GM23338 (cell line): ENCODE results near the gene CACNG7. TPM values are rescaled to one million over a fixed set of nuclear protein-coding genes. Genes with fewer than 3 reads are reported as not detected.

Source experiments
- ATAC-seq: fragments of 200-7000 bp; cut with Tn5 transposase; 3 replicates; pipeline ENCODE4 v1.9.1; 2020
- DNase-seq: peaks from one replicate; pipeline ENCODE4 v3.0.0-alpha.2; 2015; ENCODE audit warnings: low spot score
- H2AFZ ChIP-seq: fragments of 200-600 bp; sonication (generic); 2 replicates; pipeline ENCODE4 v1.8.0; 2016; ENCODE audit warnings: antibody characterized with exemption, mild to moderate bottlenecking, moderate library complexity
- H3F3A ChIP-seq: fragments of 200-600 bp; sonication (generic); replicated peaks from 2 replicates; pipeline ENCODE4 v1.8.0; 2017; ENCODE audit warnings: antibody characterized with exemption, mixed run types, low read depth
- H3K27ac ChIP-seq: fragments of 200-600 bp; sonication (generic); 2 replicates; pipeline ENCODE4 v1.6.1; 2016; ENCODE audit warnings: low read depth
- H3K27me3 ChIP-seq: fragments of 200-600 bp; sonication (generic); 2 replicates; pipeline ENCODE4 v1.8.0; 2016; ENCODE audit warnings: mild to moderate bottlenecking, mixed run types, moderate library complexity; ENCODE audit not compliant: insufficient read depth
- H3K36me3 ChIP-seq: fragments of 200-600 bp; sonication (generic); 2 replicates; pipeline ENCODE4 v1.8.0; 2016; ENCODE audit warnings: mild to moderate bottlenecking; ENCODE audit not compliant: insufficient read depth
- H3K4me1 ChIP-seq: fragments of 200-600 bp; sonication (generic); 2 replicates; pipeline ENCODE4 v1.8.0; 2016; ENCODE audit warnings: mild to moderate bottlenecking, moderate library complexity; ENCODE audit not compliant: insufficient read depth
- H3K4me2 ChIP-seq: fragments of 200-600 bp; sonication (generic); 2 replicates; pipeline ENCODE4 v1.7.1; 2017; ENCODE audit warnings: mixed run types
- H3K4me3 ChIP-seq: fragments of 200-600 bp; sonication (generic); 2 replicates; pipeline ENCODE4 v1.6.1; 2016; ENCODE audit warnings: mixed run types
- H3K79me2 ChIP-seq: fragments of 200-600 bp; sonication (generic); replicated peaks from 2 replicates; pipeline ENCODE4 v1.8.0; 2017; ENCODE audit warnings: mild to moderate bottlenecking; ENCODE audit not compliant: insufficient read depth
- H3K9me2 ChIP-seq: fragments of 200-600 bp; sonication (generic); 2 replicates; pipeline ENCODE4 v1.8.0; 2017; ENCODE audit not compliant: insufficient read depth
- H4K20me1 ChIP-seq: fragments of 200-600 bp; sonication (generic); replicated peaks from 2 replicates; pipeline ENCODE4 v1.8.0; 2017; ENCODE audit warnings: mild to moderate bottlenecking; ENCODE audit not compliant: insufficient read depth
- H3K27ac Mint-ChIP-seq: 2 replicates; pipeline ENCODE4 v1.8.0; 2020; ENCODE audit warnings: inconsistent platforms, mild to moderate bottlenecking, moderate library complexity, mixed read lengths
- H3K27me3 Mint-ChIP-seq: 3 replicates; pipeline ENCODE4 v1.8.0; 2022; ENCODE audit warnings: low read depth, mild to moderate bottlenecking, moderate library complexity, mixed read lengths, inconsistent platforms; ENCODE audit not compliant: insufficient read depth, poor library complexity
- H3K36me3 Mint-ChIP-seq: 3 replicates; pipeline ENCODE4 v1.8.0; 2021; ENCODE audit warnings: low read depth, mild to moderate bottlenecking, inconsistent platforms, moderate library complexity, mixed read lengths
- H3K4me1 Mint-ChIP-seq: 3 replicates; pipeline ENCODE4 v1.8.0; 2020; ENCODE audit warnings: mild to moderate bottlenecking, inconsistent platforms, mixed read lengths
- H3K4me3 Mint-ChIP-seq: 3 replicates; pipeline ENCODE4 v1.8.0; 2021; ENCODE audit warnings: moderate library complexity, mild to moderate bottlenecking, inconsistent platforms, mixed read lengths
- H3K9me3 Mint-ChIP-seq: 3 replicates; pipeline ENCODE4 v1.8.0; 2020; ENCODE audit warnings: moderate library complexity, mild to moderate bottlenecking, inconsistent platforms, mixed read lengths
- CREB1 ChIP-seq: fragments of 250-450 bp; sonication (Bioruptor Pico); IDR thresholded peaks from 2 replicates; pipeline ENCODE4 v1.5.0; 2020; ENCODE audit warnings: low read depth, mild to moderate bottlenecking, moderate library complexity
- CTCF ChIP-seq, 2 experiments: fragments of 200-600 bp in 1 of 2; sonication (generic) in 1 of 2; conservative IDR thresholded peaks; 2 replicates each; pipeline versions ENCODE4 v1.5.1 to v1.6.1; 2016 to 2017; ENCODE audit warnings: antibody characterized with exemption in 2 of 2, low read depth in 2 of 2, mild to moderate bottlenecking in 2 of 2, moderate library complexity in 1 of 2
- ETS1 ChIP-seq: IDR thresholded peaks from 2 replicates; pipeline ENCODE4 v1.6.1; 2016; ENCODE audit warnings: antibody characterized with exemption
- EZH2 ChIP-seq: fragments of 200-600 bp; sonication (generic); IDR thresholded peaks from one replicate; pipeline ENCODE4 v1.8.0; 2017; ENCODE audit warnings: antibody characterized with exemption, mild to moderate bottlenecking, low read depth; ENCODE audit not compliant: unreplicated experiment
- EZH2phosphoT487 ChIP-seq: fragments of 200-600 bp; sonication (generic); IDR thresholded peaks from one replicate; pipeline ENCODE4 v1.8.1; 2018; ENCODE audit warnings: antibody characterized with exemption; ENCODE audit not compliant: unreplicated experiment
- JUNB ChIP-seq: IDR thresholded peaks from one replicate; pipeline ENCODE4 v1.6.1; 2016; ENCODE audit warnings: antibody characterized with exemption; ENCODE audit not compliant: unreplicated experiment
- NANOG ChIP-seq: IDR thresholded peaks from 2 replicates; pipeline ENCODE4 v1.6.1; 2016; ENCODE audit warnings: antibody characterized with exemption, borderline replicate concordance
- POLR2AphosphoS5 ChIP-seq: IDR thresholded peaks from 2 replicates; pipeline ENCODE4 v1.6.1; 2016; ENCODE audit warnings: antibody characterized with exemption, low read depth
- REST ChIP-seq: IDR thresholded peaks from one replicate; pipeline ENCODE4 v1.6.1; 2018; ENCODE audit warnings: antibody characterized with exemption; ENCODE audit not compliant: unreplicated experiment
- STAT1 ChIP-seq: IDR thresholded peaks from one replicate; pipeline ENCODE4 v1.6.1; 2016; ENCODE audit warnings: antibody characterized with exemption; ENCODE audit not compliant: unreplicated experiment
- ZNF114 ChIP-seq: fragments of 250-450 bp; sonication (Bioruptor Pico); IDR thresholded peaks from 2 replicates; pipeline ENCODE4 v1.5.0; 2020; ENCODE audit warnings: mild to moderate bottlenecking, moderate library complexity
- ZNF331 ChIP-seq: fragments of 250-450 bp; sonication (Bioruptor Pico); IDR thresholded peaks from 2 replicates; pipeline ENCODE4 v1.5.0; 2020; ENCODE audit warnings: low read depth, mild to moderate bottlenecking, moderate library complexity
- ZNF462 ChIP-seq: fragments of 250-450 bp; sonication (Bioruptor Pico); IDR thresholded peaks from 2 replicates; pipeline ENCODE4 v1.5.0; 2020; ENCODE audit warnings: mild to moderate bottlenecking, moderate library complexity
- polyA plus RNA-seq: library from polyadenylated mRNA; unstranded; fragments of >200 nt; fragmentation: Nextera tagmentation; extraction: Ambion mirVana; gene quantifications from 2 replicates; pipeline ENCODE4 v1.2.1, GENCODE V29; 2016
- total RNA-seq: library from RNA; depleted of rRNA; stranded (reverse); fragments of >200 nt; shearing (Covaris generic); gene quantifications from 2 replicates; pipeline ENCODE4 v1.2.3, GENCODE V29; 2014

Gene CACNG7
- total and polyA plus RNA-seq, 2 experiments from 2014 or later, result 9.8 to 15.6 TPM

GRCh38 chr19:53910170-53910518 lies 1.1 kb downstream of the CACNG7 start:
- H3K4me2 ChIP-seq, result peak overlapping the region; percentile 96
- peaks cover 10% of the 10 kb centered on the region; the same call in 1 of the 2 replicates for H3K36me3 ChIP-seq
- H3K4me1 ChIP-seq, result peaks cover 12% of the 10 kb centered on the region; the same call in 1 of the 2 replicates
- peaks cover 41% of the 10 kb centered on the region for H3K27me3 ChIP-seq
- peaks cover 29% of the 10 kb centered on the region for H3K36me3 Mint-ChIP-seq
- peaks cover 6% of the 10 kb centered on the region; the same call in 2 of the 3 replicates for H3K9me3 Mint-ChIP-seq
- TF ChIP-seq ZNF462 (CRISPR knock-in tag), result no peak
- no peak for TF ChIP-seq JUNB
- no peak for TF ChIP-seq EZH2
- no peak for TF ChIP-seq ETS1
- no peak for TF ChIP-seq STAT1
- TF ChIP-seq NANOG, result no peak
- TF ChIP-seq ZNF331, result no peak
- no peak for TF ChIP-seq ZNF114
- no peak for TF ChIP-seq CTCF (conservative IDR thresholded peaks at IDR 0.05; ENCODE audit: low read depth in 2 of 2)
- TF ChIP-seq REST, result no peak
- no peak for TF ChIP-seq POLR2AphosphoS5
- no peak for TF ChIP-seq CREB1 (CRISPR knock-in tag)
- TF ChIP-seq EZH2phosphoT487, result no peak
- peaks cover 55% of the 10 kb centered on the region for H3K27me3 Mint-ChIP-seq
- ATAC-seq, result peak; percentile 7
- DNase-seq, result peak; percentile 85
- H3K9me2 ChIP-seq, result no peaks in the 10 kb centered on the region
- no peaks in the 10 kb centered on the region; the same call in none of the 2 replicates for H4K20me1 ChIP-seq
- peak overlapping the region; percentile 95 for H3K4me3 ChIP-seq
- peak overlapping the region; percentile 84 for H3K4me3 Mint-ChIP-seq
- no peak overlapping the region for H2AFZ ChIP-seq
- peaks cover 36% of the 10 kb centered on the region for H3K79me2 ChIP-seq
- peaks cover 25% of the 10 kb centered on the region; the same call in 1 of the 2 replicates for H3F3A ChIP-seq
- no peak overlapping the region for H3K27ac ChIP-seq
- H3K27ac Mint-ChIP-seq, result no peak overlapping the region
- peaks cover 42% of the 10 kb centered on the region for H3K4me1 Mint-ChIP-seq
